Measurements from ENCODE around the gene DET1. TPM values are rescaled to one million over a fixed set of nuclear protein-coding genes. Genes with fewer than 3 reads are reported as not detected.
"Not testable (repeated sequence)": the region's sequence is repeated elsewhere in the genome, so short reads cannot be mapped to it uniquely, and the experiment has no call there.

The DET1 gene
- polyA plus RNA-seq, 1 donor from 2014 or later = 12.9 TPM

DNA sequence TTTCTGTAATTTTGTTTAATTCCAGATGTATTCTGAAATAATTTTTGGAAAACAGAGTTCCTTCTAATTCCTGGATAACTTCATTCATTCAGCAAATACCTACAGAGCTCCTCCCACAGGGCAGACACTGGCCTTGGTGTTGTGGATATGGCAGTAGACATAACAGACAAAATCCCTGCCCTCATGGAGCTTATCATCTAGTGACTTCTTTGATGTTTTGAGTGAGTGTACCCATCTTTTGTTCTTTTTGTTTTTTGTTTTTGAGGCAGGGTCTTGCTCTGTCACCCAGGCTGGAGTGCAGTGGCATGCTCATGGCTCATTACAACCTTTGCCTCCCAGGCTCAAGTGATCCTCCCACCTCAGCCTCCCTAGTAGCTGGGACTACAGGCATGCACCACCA, 21.1 kb downstream of the DET1 start:
- H3K4me3 ChIP-seq (ENCODE audit: low read length) = no peak overlapping the region
- H3K9ac ChIP-seq (ENCODE audit: low read length) = no peak overlapping the region
- no peaks in the 10 kb centered on the region for H4K20me1 ChIP-seq (ENCODE audit: insufficient read depth)
- no peak overlapping the region for H3K27ac ChIP-seq (ENCODE audit: low read length)
- TF ChIP-seq, protein P1, sequence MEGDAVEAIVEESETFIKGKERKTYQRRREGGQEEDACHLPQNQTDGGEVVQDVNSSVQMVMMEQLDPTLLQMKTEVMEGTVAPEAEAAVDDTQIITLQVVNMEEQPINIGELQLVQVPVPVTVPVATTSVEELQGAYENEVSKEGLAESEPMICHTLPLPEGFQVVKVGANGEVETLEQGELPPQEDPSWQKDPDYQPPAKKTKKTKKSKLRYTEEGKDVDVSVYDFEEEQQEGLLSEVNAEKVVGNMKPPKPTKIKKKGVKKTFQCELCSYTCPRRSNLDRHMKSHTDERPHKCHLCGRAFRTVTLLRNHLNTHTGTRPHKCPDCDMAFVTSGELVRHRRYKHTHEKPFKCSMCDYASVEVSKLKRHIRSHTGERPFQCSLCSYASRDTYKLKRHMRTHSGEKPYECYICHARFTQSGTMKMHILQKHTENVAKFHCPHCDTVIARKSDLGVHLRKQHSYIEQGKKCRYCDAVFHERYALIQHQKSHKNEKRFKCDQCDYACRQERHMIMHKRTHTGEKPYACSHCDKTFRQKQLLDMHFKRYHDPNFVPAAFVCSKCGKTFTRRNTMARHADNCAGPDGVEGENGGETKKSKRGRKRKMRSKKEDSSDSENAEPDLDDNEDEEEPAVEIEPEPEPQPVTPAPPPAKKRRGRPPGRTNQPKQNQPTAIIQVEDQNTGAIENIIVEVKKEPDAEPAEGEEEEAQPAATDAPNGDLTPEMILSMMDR (IDR thresholded peaks at IDR 0.05; ENCODE audit: poor library complexity, severe bottlenecking) = no peak
- TF ChIP-seq EP300 (conservative IDR thresholded peaks at IDR 0.05; ENCODE audit: poor library complexity, severe bottlenecking) (no peak), MXI1 (conservative IDR thresholded peaks at IDR 0.05; ENCODE audit: poor library complexity, severe bottlenecking) (no peak), RAD21 (conservative IDR thresholded peaks at IDR 0.05) (no peak), SMC3 (conservative IDR thresholded peaks at IDR 0.05; ENCODE audit: poor library complexity) (no peak), TAF1 (IDR thresholded peaks at IDR 0.05; ENCODE audit: low read depth) (no peak)
- H3F3A ChIP-seq (ENCODE audit: insufficient read depth, low read length, poor library complexity, severe bottlenecking) = no peaks in the 10 kb centered on the region
- H3K36me3 ChIP-seq (ENCODE audit: insufficient read depth, low read length) = peaks cover 6% of the 10 kb centered on the region
- H3K4me2 ChIP-seq (ENCODE audit: low read length) = no peak overlapping the region
- H3K9me2 ChIP-seq (ENCODE audit: insufficient read depth, low read length) = no peaks in the 10 kb centered on the region
- H3K9me3 ChIP-seq (ENCODE audit: low read length) = no peaks in the 10 kb centered on the region
- no peaks in the 10 kb centered on the region for H3K27me3 ChIP-seq (ENCODE audit: insufficient read depth, low read depth, low read length)
- no peaks in the 10 kb centered on the region for H3K79me2 ChIP-seq (replicated peaks; ENCODE audit: insufficient read depth, low read length)
- no peak overlapping the region for H2AFZ ChIP-seq (ENCODE audit: low read depth, low read length)

DNA sequence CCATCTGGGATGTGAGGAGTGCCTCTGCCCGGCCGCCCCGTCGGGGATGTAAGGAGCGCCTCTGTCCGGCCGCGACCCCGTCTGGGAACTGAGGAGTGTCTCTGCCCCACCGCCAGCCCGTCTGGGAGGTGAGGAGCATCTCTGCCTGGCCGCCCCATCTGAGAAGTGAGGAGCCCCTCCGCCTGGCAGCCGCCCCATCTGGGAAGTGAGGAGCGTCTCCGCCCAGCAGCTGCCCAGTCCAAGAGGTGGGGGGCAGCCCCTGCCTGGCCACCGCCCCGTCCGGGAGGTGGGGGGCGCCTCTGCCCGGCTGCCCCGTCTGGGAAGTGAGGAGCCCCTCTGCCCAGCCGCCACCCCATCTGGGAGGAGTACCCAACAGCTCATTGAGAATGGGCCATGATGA, 22.4 kb downstream of the DET1 start:
- H4K20me1 ChIP-seq (ENCODE audit: insufficient read depth); H3K4me2 ChIP-seq (ENCODE audit: low read length); H3K9me3 ChIP-seq (ENCODE audit: low read length); H3K27ac ChIP-seq (ENCODE audit: low read length); H3K9me2 ChIP-seq (ENCODE audit: insufficient read depth, low read length); H3F3A ChIP-seq (ENCODE audit: insufficient read depth, low read length, poor library complexity, severe bottlenecking); H3K9ac ChIP-seq (ENCODE audit: low read length); H3K4me3 ChIP-seq (ENCODE audit: low read length); H2AFZ ChIP-seq (ENCODE audit: low read depth, low read length); H3K27me3 ChIP-seq (ENCODE audit: insufficient read depth, low read depth, low read length); H3K79me2 ChIP-seq (replicated peaks; ENCODE audit: insufficient read depth, low read length); H3K36me3 ChIP-seq (ENCODE audit: insufficient read depth, low read length): not testable (repeated sequence)

DNA sequence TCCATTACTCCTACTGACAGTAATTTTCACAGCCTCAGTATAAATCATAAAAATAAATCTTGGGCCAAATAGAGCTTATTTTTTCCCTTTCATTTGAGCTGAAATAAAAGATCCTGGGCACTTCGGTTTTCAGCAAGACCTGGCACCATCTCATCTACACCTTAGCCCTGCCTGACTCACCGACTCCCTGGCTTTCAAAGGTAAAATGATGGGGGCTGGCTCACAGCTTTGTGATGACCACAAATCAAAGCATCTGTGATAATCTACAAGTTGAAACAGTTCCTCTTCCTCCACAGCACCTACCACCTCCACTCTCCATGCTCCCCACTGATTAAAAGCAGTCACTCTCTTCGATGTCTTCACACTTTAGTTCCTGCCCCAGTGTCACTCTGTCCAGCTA, 27.6 kb downstream of the DET1 start:
- Histone ChIP-seq H3K4me3 (ENCODE audit: low read length) (no peak overlapping the region), H2AFZ (ENCODE audit: low read depth, low read length) (no peak overlapping the region), H3F3A (ENCODE audit: insufficient read depth, low read length, poor library complexity, severe bottlenecking) (no peaks in the 10 kb centered on the region), H3K9me3 (ENCODE audit: low read length) (no peaks in the 10 kb centered on the region), H3K36me3 (ENCODE audit: insufficient read depth, low read length) (no peaks in the 10 kb centered on the region), H3K4me2 (ENCODE audit: low read length) (no peak overlapping the region), H4K20me1 (ENCODE audit: insufficient read depth) (no peaks in the 10 kb centered on the region), H3K27me3 (ENCODE audit: insufficient read depth, low read depth, low read length) (no peaks in the 10 kb centered on the region), H3K9ac (ENCODE audit: low read length) (no peak overlapping the region), H3K79me2 (replicated peaks; ENCODE audit: insufficient read depth, low read length) (no peaks in the 10 kb centered on the region), H3K27ac (ENCODE audit: low read length) (no peak overlapping the region), H3K9me2 (ENCODE audit: insufficient read depth, low read length) (no peaks in the 10 kb centered on the region)
- TF ChIP-seq SMC3 (conservative IDR thresholded peaks at IDR 0.05; ENCODE audit: poor library complexity) (no peak), EP300 (conservative IDR thresholded peaks at IDR 0.05; ENCODE audit: poor library complexity, severe bottlenecking) (no peak), MXI1 (conservative IDR thresholded peaks at IDR 0.05; ENCODE audit: poor library complexity, severe bottlenecking) (no peak), RAD21 (conservative IDR thresholded peaks at IDR 0.05) (no peak), POLR2AphosphoS5 (IDR thresholded peaks at IDR 0.05) (no peak), EZH2 (IDR thresholded peaks at IDR 0.05; ENCODE audit: borderline replicate concordance, insufficient read depth, low read length, poor library complexity, severe bottlenecking) (no peak), TAF1 (IDR thresholded peaks at IDR 0.05; ENCODE audit: low read depth) (no peak)
- TF ChIP-seq, protein P1 (IDR thresholded peaks at IDR 0.05; ENCODE audit: poor library complexity, severe bottlenecking) = no peak
- TF ChIP-seq, protein P2, sequence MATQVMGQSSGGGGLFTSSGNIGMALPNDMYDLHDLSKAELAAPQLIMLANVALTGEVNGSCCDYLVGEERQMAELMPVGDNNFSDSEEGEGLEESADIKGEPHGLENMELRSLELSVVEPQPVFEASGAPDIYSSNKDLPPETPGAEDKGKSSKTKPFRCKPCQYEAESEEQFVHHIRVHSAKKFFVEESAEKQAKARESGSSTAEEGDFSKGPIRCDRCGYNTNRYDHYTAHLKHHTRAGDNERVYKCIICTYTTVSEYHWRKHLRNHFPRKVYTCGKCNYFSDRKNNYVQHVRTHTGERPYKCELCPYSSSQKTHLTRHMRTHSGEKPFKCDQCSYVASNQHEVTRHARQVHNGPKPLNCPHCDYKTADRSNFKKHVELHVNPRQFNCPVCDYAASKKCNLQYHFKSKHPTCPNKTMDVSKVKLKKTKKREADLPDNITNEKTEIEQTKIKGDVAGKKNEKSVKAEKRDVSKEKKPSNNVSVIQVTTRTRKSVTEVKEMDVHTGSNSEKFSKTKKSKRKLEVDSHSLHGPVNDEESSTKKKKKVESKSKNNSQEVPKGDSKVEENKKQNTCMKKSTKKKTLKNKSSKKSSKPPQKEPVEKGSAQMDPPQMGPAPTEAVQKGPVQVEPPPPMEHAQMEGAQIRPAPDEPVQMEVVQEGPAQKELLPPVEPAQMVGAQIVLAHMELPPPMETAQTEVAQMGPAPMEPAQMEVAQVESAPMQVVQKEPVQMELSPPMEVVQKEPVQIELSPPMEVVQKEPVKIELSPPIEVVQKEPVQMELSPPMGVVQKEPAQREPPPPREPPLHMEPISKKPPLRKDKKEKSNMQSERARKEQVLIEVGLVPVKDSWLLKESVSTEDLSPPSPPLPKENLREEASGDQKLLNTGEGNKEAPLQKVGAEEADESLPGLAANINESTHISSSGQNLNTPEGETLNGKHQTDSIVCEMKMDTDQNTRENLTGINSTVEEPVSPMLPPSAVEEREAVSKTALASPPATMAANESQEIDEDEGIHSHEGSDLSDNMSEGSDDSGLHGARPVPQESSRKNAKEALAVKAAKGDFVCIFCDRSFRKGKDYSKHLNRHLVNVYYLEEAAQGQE (IDR thresholded peaks at IDR 0.05; ENCODE audit: borderline replicate concordance) = no peak

Measured in neural cell (in vitro differentiated cells).